Measurements from ENCODE around the gene PIP4K2B. TPM values are rescaled to one million over a fixed set of nuclear protein-coding genes. Genes with fewer than 3 reads are reported as not detected.

Gene PIP4K2B
- total RNA-seq, 1 donor from 2014 or later = 42.3 TPM

DNA sequence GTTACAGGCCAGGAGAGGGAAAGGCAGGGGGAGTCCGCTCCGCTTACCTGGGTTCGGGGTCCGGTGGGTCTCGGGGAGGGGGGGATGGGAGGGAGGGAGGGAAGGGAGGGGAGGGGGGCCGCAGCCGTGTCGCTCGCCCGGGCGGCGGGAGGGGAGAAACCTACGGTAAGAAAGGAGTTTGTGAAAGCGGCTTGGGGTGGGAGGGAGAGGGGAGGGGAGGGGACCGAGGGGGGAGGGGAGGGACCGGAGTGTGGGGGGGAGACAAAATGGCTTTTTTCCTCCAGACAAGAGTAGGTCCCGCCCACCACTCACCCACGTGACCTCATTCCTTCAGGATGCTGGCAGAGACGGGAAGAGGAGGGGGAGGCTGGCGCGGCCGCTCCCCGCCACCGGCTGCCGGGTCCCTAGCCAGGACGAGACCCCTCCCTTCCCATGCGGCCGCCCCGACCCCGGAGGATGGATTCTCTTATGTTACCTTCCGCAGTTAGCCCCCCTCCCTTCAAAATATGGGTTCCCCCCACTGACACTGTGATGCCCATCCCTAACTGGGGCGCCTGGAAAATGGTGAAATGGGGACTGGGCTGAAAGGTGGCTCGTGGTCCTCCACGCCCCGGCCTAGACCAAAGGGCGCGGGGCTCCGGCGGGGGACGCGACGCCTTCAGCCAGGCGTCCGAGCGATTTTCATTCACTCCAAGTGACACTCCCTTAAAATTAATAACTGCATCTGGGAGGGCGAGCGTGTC lies 51.0 kb downstream of the PIP4K2B start, which contains the start of gene PCGF2:
PCGF2 (minus strand) TSS at position 188 of the 743 bp plus-strand sequence. CDS start 7,934 bp downstream, outside the sequence.
- DNase-seq (peak; percentile 94), ATAC-seq (peak; percentile 42)
- intact Hi-C loops (cut with micrococcal nuclease) = no loop called here

- peak; percentile 1 for ATAC-seq
- DNase-seq = peak; percentile 74
- intact Hi-C loops (cut with micrococcal nuclease) = no loop called here
Observed at GRCh38 chr17:38747463-38748148, 51.8 kb downstream of the PIP4K2B start.

DNA sequence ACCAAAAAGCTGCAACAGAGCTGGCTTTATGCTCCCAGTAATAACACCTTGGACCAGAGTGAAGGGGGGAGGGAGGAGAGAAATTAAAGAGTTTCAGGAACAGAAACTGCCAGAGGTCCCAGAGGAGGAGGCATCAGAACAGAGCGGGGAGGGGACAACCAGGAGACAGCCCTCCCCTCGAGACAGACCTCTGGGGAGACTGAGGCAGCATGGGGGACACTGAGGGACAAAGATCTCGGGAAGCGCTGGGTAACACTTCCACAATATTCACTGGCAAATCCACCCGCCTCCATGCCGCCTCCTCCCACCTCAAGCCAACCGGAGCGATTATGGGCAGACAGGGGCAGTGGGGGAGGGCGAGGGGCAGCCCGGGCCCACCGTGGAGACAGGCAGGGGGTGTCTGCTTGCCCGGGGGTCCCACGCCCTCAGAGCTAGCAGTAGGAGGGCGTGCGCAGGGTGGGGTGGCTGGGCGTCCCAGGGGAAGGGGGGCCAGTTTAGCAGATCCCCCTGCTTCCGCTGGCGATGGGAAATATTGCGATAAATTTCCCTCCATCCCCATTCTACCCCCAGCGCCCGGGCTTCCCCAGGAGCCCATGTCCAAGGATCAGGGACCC lies 52.4 kb downstream of the PIP4K2B start:
- DNase-seq (no peak), ATAC-seq (no peak)
- intact Hi-C loops (cut with micrococcal nuclease) = no loop called here

- DNase-seq (no peak), ATAC-seq (no peak)
- intact Hi-C loops (cut with micrococcal nuclease) = no loop called here
Observed at GRCh38 chr17:38746004-38746848, 53.1 kb downstream of the PIP4K2B start.

GRCh38 chr17:38745545-38745944 lies 53.8 kb downstream of the PIP4K2B start:
- DNase-seq = no peak
- intact Hi-C loops (cut with micrococcal nuclease) = no loop called here
- no peak for ATAC-seq

DNA sequence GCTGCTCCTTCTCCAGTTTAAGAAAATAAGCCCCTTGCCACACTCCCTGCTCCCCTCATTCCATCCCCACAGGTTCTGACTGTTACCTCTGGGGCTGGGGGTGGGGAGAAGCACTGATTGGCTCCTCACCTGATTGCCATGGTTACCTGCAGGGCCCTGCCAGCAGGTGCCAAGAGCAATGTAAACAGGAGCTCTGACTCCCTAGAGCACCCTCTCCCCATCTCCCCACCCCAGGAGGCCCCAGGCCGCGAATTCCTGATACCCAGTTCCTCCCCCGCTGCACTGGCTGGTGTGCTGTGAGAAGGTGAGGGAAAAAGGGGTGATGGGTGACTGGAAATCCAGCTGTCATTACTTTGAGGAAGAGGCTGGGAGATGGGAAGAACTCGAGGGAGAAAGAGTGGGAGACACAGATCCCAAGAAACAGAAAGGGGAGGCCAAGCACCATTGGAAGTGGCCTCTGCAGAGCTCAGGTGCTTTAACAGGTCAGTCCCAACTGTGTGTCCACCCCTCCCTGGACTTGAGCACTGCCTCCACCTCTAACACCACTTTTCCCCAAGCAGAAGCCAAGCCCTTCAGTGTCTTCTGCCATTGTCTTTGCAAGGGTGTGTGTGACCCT lies 55.7 kb downstream of the PIP4K2B start:
- ATAC-seq = no peak
- intact Hi-C loops (cut with micrococcal nuclease) = no loop called here
- DNase-seq = no peak

DNA sequence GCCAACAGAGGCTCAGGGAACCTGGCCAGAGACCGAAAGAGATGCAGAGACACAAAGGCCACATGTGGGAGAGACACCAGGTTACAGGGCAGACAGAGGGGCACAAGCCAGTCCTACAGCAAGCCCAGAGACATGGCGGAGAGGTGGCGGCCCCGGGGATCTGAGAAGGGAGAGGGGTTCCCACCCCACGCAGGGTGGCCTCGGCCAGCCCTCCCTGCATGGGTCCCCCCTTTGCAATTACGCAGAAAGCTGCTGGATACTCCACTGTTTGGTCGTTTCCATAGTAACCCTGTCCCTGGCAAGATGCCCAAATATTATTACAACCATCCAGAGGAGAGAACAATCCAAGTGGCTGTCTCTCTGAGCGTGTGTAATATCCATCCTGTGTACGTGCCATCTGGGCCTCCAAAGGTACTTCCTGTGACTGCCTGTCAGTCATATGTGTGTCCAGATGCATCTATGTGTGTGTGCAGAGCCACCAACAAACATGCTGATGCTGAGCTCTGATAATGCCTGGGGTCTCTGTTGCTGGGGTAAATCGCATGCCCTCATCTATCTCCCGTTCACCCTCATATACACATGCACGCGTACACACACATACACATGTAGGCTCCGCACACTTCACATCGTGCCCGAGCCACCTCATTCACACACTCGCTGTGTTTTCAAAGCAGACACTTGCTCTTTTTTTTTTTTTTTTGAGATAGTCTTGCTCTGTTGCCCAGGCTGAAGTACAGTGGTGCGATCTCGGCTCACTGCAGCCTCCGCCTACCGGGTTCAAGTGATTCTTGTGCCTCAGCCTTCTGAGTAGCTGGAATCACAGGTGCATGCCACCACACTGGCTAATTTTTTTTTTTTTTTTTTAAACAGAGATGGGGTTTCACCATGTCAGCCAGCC lies 56.7 kb downstream of the PIP4K2B start:
- peak; percentile 57 for ATAC-seq
- peak; percentile 47 for DNase-seq
- intact Hi-C loops (cut with micrococcal nuclease) = no loop called here

DNA sequence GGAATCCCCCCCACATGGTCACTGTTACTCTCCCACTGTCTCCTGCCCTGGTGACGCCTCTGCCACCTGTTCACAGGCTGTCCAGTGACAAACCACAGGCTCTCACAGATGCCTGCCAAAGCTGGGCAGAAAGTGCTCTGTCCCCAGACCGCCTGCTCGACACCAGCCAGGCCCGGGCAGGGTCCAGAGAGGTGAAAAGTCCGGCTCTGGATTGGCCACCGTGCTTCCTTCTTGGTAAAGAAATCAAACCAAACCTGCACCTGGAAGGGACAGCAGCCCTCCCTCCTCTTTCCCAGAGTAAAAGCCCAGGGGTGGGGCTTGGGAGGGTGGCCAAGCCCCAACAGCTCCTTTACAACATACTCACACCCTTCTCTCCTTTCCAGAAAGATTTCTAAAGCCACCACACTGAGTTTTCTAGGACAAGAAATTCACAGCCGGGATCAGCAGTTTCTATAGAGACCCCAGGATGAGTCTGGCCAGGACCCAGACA lies 57.4 kb downstream of the PIP4K2B start:
- DNase-seq (peak; percentile 73), ATAC-seq (peak; percentile 79)
- intact Hi-C loops (cut with micrococcal nuclease) = no loop called here

DNA sequence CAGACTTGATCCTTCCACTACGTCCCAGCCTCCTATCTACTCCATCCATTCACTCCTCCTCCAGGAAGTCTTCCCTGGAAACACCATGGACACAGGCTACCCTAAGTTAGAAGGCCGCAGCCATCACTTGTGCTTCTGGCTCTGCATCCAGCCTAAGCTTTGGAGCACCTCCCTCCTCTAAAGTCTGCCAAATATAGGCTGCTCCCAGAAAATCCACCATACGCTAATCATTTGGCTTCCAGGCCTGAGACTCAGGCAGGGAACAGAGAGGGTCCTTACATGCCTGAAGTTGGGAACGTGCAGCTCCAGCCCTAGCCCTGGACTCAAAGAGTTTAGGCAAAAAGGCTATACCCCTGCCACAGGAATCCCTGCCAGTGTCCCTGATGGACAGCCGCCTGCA lies 57.9 kb downstream of the PIP4K2B start:
- DNase-seq = no peak
- peak; percentile 6 for ATAC-seq
- intact Hi-C loops (cut with micrococcal nuclease) = no loop called here

GRCh38 chr17:38740806-38741205 lies 58.5 kb downstream of the PIP4K2B start:
- no peak for ATAC-seq
- DNase-seq = no peak
- intact Hi-C loops (cut with micrococcal nuclease) = no loop called here

DNA sequence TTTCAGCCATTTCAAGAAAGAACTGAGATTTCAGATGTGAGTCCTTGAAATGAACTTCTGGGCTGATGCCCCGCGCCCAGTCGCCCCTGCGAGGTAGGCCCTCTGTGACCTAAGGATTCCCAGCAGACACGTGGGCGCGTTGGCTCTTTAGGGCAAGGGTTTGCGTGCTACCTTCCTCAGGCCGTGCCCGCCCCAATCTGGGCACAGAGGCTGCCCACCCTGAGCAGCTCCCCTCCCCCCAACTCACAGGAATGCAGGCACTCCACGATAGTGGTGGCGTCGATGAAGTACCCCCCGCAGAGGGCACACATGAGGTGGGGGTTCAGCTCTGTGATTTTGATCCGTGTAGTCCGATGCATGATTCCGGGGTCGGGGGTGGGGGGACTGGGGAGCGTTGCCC lies 59.3 kb downstream of the PIP4K2B start:
- DNase-seq (no peak), ATAC-seq (no peak)
- intact Hi-C loops (cut with micrococcal nuclease) = no loop called here

DNA sequence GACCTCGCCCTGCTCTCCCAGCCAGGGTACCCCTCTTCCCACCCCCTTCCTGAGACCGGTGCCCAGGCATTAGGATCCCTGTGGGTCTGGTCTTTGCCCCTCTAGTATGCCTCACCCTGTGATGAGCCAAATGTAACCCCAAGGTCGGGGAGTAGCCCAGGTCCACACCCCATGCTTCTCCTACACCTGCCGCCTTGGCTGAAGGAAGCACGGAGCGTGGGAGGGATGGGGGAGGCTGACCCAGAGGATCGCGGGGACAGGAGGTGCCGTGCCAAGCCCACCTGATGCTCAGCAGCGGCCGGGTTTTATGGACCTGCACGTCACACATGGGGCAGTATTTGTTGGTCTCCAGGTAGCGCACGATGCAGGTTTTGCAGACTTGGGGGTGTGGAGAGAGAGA lies 60.1 kb downstream of the PIP4K2B start:
- intact Hi-C loops (cut with micrococcal nuclease) = no loop called here
- DNase-seq (no peak), ATAC-seq (no peak)

GRCh38 chr17:38738686-38739085 lies 60.7 kb downstream of the PIP4K2B start:
- ATAC-seq = no peak

DNA sequence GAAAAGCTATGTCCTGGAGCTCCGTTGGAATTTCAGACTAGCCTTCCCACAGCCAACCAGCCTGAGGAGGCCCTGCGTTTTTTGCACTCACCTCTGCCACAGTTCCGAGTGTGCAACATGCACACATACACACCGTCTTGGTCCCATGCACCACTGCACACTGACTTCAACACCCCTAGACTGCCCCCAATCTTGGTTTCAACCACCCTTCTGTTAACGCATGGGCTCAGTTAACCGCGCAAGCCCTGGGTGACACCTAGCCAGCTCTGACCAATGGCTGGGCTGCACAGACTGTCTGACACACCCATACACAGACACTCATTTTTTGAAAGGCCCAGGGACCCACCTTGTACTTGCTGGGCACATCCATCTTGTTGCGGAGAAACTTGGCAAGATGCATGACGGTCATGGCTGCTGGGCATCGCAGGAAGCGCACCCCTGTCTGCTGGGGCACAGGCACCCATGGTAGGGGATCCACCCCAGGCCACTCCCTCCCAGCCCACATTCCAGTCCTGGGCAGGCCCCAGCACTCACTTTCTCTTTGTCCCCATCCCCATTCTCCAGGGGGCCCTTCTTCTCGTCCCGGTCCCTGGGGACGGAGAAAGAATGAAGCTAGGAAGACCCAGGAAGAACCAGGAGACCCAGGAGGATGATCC lies 61.2 kb downstream of the PIP4K2B start:
- DNase-seq (no peak), ATAC-seq (no peak)
- intact Hi-C loops (cut with micrococcal nuclease) = no loop called here

More at GRCh38 chr17:38738686-38739085, 60.7 kb downstream of the PIP4K2B start:
- intact Hi-C loops (cut with micrococcal nuclease) = no loop called here
- DNase-seq = no peak

DNA sequence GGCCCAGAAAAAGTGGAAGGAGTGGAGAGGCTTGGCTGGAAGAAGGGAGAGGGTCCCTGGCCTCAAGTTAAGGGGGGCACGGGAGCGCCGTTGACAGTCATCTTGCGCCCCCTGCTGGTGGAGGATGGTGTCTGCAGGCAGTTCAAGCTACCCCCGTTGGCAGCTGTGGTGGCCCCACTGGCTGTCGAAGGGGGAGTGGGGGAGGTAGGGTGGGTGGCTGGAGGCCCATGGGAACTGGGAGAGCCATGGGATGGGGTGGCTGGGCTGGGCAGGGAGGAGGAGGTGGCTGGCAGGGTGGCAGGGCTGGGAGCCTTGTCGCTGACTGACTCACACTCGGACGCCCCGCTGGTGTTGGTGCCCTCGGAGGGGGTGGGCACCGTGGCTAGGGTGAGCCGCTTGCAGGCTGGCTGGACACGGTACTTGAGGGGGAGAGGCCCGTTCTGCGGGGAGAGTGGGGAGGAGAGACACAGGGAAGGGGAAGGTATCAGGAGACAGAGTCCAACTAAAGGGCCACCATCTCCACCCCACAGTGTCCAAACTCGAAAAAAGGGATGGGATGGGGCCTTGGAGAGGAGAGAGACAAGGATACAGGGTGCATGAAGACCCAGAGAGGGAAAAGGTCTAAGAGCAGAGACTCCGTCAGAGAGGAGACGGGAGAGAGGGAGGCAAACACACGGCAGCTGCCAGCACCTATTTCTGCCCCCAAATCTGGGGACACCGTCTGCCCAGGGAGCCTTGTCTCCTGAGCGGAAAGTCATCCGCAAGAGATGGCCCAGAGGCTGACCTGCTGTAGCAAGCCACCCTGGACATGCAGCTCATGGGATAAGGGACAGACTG lies 64.0 kb downstream of the PIP4K2B start:
- intact Hi-C loops (cut with micrococcal nuclease) = no loop called here
- peak; percentile 18 for ATAC-seq
- peak; percentile 78 for DNase-seq
